SKM-1 (cell line): ENCODE results near the gene AGFG2.
"Not testable (repeated sequence)": the region's sequence is repeated elsewhere in the genome, so short reads cannot be mapped to it uniquely, and the experiment has no call there.

Experiments
- DNase-seq: peaks from one replicate; lab custom pipeline; 2025; ENCODE audit not compliant: unreplicated experiment; lab: John Stamatoyannopoulos, UW

The AGFG2 gene

DNA sequence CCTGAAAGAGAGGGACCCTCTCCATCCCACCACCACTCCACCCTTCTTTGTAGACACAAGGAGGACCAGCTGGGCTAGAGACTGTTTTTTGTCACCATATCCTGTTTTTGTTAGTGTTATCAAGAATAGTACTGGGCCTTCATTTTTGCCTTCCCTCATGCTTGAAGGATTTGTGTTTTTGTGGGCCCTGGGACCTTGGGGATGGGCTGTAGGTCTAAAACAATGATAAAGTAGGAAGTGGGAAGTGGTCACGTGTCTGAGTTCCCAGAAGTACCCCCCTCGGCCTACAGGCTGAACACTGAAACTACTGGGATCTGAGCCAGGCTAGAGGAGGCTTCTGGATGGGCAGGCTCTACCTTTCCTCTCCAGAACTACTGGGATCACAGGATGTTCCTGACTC lies 8.9 kb downstream of the AGFG2 start:
- no peak for DNase-seq

DNA sequence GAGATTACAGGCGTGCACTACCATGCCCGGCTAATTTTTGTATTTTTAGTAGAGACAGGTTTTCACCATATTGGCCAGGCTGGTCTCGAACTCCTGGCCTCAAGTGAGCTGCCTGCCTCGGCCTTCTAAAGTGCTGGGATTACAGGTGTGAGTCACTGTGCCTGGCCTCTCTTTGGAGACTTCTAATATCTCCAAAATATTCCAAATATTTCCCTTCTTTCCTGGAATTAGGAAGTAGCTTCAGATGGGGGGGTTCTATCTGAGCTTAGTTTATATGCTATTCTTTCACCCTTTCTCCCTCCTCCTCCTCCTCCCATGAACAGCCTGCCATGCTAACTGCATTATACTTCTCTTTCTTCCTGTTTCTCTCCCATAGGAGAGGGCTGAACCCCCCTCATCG lies 9.4 kb downstream of the AGFG2 start:
- DNase-seq = not testable (repeated sequence)

- no peak for DNase-seq
Observed at GRCh38 chr7:100552532-100552931, 13.5 kb downstream of the AGFG2 start.

DNA sequence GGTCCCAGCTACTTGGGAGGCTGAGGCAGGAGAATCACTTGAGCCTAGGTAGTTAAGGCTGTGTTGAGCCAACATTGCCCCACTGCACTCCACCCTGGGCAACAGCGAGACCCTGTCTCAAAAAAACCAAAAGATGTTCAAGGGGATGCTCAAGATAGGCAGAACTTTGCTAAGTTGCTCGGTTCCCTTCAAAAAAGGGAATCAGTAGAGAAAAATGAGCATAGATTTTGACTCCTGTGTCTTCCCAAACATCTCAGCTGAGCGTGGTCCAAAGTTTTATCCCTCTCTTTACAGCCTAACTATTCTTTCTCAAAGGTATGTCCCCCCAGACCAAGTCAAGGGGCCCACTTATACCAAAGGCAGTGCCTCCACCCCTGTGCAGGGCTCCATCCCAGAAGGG lies 14.0 kb downstream of the AGFG2 start:
- DNase-seq = no peak

DNA sequence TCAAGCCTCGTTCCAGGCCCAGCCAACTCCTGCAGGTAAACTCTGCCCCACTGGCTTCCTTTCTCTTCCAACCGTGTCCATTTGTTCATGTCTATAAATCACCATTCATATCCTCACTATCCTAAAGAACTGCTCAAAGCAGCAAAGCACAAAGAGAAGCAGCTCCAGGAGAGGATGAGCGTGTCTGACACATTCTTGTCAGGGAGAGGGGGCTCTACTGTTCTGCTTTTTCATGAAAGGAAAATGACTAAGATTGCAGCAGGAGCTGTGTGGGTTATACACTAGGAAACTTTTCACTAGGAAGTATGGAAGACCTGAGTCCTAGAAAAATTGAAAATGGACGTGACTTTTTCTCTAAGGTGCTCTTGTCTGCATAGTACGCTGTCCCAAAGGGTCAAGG lies 16.7 kb downstream of the AGFG2 start:
- no peak for DNase-seq

DNA sequence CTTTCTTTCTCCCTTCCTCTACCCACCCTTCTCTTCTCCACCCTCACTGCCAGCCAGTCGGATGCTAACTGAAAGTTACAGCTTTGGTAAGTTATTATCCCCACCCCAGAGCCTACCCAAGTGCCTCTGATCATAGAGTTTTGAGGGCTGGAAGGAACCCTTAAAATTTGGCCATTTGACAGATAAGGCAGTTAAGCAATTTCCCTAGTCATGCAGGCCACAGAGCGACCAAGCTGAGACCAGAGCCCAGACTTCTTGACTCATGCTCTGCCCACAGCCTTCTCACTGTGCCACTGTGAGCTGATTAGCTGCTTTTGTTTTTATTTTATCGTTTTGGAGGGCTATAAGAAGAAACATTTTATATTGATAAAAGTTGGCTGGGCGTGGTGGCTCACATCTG lies 17.5 kb downstream of the AGFG2 start:
- DNase-seq = peak; percentile 26

GRCh38 chr7:100559127-100559526 lies 20.1 kb downstream of the AGFG2 start:
- DNase-seq = no peak

DNA sequence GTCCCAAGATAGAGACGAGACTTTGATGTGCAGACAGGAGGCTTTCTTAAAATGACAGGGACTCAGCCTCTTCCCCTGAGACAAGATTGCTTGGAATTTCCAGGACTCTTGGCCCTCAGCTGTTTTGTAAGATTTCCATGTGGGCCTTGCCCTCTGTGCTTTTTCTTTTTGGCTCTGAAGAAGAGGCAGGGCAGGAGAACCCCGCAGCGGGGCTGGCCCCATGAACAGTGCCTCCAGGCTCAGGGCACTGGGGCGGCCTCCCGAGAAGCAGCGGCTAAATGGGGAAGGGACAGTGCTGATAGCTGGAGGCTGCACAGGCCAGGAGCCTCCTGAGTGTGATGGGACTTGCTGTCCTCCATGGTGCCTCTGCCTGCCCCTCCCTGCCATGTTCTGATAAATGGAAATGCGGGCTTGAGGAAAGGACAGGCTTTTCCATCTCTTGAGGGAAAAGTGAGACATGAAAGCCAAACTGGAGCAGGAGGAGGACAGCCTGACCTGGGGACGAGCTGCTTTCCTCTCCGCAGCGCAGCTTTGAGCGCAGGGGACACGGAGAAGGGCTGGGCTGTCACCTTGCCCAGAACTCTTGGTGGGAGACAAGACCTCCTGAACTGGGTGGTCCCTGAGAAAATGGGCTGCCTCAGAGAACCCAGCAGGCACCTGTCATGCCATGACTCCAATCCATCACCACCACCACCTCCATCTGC lies 22.6 kb downstream of the AGFG2 start:
- DNase-seq = no peak

DNA sequence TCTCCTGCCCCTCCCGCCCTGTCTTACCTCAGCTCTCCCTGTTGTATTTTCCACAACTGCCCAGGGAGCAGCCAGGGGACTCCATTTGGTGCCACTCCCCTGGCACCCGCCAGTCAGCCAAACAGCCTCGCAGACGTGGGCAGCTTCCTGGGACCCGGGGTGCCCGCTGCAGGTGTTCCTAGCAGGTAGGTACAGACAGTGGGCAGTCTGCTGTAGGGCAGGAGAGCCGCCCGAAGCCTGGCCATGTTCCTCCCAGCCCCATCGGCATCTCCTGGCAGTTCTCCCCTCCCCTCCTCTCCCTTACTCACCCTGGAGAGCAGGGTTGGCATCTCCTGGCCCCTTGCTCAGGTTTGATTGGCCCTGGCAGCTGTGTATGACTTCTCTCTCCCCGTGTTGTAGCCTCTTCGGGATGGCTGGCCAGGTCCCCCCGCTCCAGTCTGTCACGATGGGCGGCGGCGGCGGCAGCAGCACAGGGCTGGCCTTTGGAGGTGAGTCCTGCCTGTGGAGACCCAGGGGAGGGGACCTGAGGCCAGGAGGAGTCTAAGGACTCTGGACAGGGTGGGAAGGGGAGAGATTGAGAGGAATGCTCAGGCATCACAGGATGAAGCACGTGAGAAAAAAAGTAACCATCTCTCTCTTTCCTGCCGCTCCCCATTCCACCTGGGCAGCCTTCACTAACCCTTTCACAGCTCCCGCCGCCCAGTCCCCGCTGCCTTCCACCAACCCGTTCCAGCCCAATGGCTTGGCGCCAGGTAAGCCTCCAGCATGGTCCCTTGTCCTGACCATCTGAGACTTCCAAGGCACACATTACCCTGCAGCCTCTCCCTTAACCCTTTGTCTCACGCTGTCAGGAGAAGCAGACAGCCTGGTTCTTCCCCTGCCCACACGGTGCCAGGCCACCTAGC lies 23.4 kb downstream of the AGFG2 start:
- no peak for DNase-seq

GRCh38 chr7:100563100-100563564 lies 24.1 kb downstream of the AGFG2 start:
- no peak for DNase-seq

- DNase-seq = peak; percentile 27
Observed at GRCh38 chr7:100563809-100564400, 24.9 kb downstream of the AGFG2 start.

DNA sequence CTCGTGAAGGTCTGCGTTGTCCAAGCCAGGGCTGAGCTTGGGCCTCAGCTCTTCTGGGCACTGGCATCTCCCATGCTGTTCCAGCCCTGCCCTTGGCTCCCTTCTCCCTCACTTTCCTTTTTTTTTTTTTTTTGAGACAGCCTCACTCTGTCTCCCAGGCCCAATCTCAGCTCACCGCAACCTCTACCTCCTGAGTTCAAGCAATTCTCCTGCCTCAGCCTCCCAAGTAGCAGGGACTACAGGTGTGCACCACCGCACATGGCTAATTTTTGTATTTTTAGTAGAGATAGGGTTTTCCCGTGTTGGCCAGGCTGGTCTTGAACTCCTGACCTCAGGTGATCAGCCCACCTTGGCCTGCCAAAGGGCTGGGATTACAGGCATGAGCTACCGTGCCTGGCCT lies 25.4 kb downstream of the AGFG2 start:
- not testable (repeated sequence) for DNase-seq

- no peak for DNase-seq
Observed at GRCh38 chr7:100565133-100565571, 26.1 kb downstream of the AGFG2 start.

GRCh38 chr7:100566018-100566531 lies 27.1 kb downstream of the AGFG2 start:
- no peak for DNase-seq

GRCh38 chr7:100567031-100567730 lies 28.2 kb downstream of the AGFG2 start:
- DNase-seq = no peak

GRCh38 chr7:100567751-100568175 lies 28.8 kb downstream of the AGFG2 start:
- DNase-seq = no peak

- DNase-seq = no peak
Observed at GRCh38 chr7:100568176-100568895, 29.3 kb downstream of the AGFG2 start.

DNA sequence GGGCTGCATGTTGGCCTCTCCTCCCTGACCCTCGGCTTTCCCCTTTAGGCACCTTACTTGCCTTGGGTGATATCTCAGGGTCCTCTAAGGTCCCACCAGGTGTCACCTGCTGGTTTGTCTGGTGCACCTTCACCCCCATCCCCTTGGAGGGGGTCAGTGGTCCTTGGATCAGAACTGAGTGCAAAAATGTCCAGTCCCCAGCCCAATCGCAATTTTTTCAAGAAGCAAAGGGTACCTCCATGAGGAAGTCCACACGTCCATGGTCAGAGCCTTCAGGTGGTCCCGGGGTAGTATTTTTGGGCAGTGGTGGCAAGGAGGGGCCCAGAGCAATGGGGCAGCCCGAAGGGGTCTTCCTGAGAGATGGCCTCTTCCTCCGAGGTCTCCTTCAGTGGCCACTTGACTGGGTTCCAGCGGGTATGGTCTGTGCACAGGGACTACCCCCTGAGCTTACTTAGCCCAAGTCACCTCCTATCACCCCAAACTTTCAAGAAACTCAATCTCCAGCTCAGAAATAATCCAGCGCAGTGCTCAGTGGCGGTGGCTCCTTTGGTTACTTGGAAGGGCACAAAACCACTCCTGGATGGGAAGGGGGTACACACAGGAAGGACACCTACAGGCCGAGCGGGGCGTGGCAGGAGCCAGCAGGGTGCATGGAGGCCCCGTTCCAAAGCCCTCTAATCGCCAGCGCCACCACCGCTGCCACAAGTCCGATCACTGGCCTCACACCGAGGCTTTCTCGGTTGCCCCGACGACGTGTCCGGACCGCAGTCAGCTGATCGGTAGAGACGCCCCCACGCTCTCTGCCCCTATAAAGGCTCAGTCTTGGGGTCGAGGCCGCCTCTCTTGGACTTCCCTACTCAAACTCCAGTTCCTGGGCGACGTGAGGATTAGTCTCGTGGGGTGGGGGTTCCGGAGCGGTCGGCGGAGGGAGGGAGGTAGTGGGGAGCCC lies 30.2 kb downstream of the AGFG2 start:
- DNase-seq = no peak
